Measurements from ENCODE around the gene DOCK2. TPM values are rescaled to one million over a fixed set of nuclear protein-coding genes. Genes with fewer than 3 reads are reported as not detected.

DOCK2 gene
- polyA plus RNA-seq, 3 donors, result 2.1 to 3.4 (median 2.5) TPM

DNA sequence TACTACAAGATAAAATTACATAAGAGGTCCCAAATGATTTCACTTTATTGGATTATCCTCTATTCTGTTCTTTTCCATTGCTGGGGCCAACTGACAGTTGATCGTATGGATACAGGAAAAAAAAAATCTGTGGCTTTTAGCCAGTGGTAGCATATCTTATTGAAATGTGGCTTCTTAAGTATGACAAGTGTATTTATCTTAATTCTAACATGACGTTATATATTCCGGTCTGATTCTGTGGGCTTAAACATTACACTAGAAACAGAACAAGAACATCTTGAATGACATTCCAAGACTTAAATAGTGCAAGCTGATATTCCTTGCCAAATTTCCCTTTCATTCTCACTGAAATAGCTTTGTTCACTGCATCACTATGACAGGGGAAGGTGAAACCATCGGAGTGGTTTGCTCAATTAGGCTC is 225.3 kb downstream of the DOCK2 start:
- DNase-seq, result no peak

DNA sequence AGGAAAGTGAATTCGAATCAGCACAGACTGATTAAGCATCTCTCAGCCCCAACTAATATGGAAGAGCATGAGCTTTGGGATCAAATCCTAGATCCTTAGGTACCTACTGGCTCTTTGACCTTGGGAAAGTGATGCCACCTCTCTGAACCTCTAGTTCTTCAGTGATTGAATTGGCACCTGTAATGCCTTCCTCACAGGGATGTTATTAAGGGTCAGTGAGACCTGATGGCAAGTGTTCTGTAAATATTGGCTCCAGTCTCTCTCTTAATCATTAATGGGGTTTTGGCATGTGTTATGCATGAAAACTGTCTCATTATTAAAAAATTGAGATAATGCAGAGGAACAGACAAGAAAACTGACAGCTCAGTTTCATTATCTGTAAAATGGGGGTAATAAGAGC is 227.4 kb downstream of the DOCK2 start:
- DNase-seq, result no peak

DNA sequence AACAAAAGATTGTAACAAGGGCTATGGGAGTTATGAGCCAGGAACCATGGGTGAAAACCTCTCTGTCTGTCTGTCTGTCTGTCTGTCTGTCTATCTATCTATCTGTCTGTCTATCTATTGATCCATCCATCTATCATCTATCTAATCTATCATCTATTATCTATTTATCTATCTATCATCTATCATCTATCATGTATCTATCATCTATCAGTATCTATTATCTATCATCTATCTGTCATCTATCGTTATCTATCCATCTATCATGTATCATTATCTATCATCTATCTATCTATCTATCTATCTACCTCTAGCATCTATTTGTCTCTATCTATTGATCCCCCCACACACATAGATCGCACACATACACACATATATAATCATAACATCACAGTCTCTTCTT is 230.3 kb downstream of the DOCK2 start:
- DNase-seq, result no peak

DNA sequence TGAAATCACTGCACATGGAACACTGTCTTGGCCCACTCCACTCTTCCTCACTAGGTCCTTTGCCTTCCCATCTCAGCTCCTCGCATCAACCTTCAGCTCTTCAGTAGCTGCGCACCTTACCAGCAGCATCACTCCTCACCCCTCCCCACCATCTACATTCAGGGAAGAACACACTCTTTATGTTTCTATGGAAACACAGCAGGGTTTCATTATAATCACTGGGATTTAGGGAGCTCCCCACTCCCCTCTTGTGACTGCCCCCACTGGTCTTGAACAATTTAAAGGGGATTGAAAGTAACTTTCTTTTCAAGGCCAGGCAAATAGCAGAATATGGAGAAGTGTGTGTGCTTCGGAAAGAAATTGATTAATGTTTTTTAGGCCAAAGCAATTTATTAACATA is 232.0 kb downstream of the DOCK2 start:
- no peak for DNase-seq

DNA sequence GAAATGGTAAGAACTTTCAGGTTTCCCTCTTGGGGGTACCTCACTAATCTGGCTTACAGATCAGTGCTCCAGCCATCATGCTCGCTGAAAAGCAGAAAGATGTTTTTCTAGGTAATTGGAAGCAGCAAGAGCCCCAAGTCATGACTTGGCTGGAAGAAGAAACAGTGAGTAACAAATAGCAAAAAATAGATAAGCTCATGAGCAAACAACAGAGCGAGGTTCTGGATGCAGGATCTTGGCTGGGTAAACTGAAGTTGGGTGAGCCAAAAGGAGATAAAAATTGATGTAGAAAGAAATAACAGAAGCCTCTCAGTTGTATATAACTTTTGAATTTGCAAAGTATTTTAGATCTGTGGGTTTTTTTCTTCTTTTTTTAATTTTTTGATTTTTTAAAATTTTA is 233.1 kb downstream of the DOCK2 start:
- DNase-seq, result no peak

DNA sequence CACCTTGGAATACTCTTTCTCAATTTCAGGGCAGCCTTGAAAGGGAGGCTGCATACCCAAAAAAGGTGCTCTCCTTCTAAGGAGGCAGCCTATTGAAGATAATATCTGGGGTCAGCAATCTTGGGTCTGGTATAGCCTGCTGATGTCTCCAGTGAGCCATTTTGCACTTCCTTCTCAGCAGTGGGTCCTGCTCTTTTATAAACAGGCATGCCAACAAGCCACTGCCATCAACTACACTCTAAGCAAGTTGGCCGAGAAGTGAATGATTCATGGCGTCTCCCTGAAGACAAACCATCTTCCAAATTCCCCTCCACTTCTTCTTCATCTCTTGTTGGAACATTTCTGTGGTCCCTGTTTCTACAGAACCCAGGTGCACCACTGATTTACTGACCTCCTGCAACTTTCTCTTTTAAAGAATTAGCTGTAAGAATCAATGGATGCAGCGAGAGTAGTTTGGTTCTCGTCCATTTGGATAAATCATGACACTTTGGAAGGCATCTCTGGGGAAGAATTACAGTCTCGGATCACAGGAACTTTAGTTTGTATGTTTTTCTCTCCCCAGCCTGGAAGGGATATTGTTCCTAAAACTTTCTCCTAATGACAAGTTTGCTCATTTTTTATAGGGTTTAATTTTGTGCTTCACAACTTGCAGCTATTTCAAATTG is 234.9 kb downstream of the DOCK2 start:
- DNase-seq, result no peak

DNA sequence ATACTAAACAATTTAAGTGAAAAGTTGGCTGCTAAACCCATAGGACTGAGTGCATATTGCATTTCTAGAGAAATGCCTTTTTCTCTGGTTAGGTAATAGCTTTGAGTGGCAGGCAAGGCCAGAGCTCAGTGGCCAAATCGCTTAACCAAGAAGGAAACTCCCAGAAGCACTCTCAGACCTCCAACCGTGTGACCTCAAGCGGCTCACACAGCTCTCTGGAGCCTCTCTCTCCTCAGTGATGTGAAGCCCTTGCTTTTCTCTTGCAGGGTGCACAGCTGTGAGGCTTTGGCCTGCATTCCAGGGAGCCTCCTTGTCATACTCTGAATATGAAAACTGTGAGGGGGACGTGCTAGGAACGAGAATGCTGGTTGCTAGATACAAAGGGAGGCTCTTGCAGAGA is 236.6 kb downstream of the DOCK2 start:
- DNase-seq, result peak; percentile 27

DNA sequence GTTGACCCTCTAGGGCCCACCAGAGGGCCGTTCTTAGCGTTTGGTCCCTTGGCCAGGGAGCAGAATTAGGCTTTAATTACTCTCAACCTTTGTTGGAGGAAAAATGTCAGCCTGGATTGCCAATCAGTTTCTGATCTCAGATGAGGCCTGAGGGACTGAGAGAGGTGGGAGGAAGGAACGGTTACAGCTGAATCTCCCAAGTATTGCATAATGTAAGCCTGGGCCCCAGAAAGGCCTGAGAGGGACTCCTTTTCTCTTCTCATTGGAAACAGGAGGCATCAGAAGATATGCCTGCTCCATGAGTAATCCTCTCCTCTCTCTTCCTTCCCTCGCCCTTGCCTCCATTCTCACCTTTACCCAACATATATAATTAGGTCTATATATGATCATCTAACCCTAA is 237.5 kb downstream of the DOCK2 start:
- DNase-seq, result no peak

DNA sequence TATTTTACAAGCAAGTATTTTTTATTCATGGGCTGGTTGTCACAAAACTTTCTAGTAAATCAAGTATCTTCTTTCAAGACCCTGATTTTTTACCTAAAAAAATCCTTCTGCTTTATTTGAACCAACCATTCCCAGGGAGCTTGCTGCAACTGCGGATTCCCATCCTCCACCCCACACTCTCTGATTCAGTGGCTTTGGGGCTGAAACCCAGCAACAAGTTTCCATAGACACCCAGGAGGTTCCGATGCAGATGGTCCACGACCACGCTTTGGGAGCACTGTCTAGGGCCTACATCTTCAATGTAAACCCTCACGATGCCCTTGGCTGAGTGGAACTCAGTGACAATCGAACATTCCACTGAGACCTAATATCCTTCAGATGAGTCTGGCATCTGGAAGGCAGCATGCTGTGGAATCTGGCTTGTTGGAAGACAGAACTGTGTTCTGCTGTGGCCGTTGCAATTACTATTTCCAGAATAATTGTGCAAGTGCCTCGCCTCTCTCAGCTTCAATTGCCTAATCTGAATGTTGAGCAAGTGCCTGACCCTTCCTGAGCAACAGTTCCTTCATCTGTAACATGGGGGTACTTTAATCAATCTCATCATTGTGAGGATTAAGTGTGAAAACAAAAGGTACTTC is 238.1 kb downstream of the DOCK2 start:
- no peak for DNase-seq

DNA sequence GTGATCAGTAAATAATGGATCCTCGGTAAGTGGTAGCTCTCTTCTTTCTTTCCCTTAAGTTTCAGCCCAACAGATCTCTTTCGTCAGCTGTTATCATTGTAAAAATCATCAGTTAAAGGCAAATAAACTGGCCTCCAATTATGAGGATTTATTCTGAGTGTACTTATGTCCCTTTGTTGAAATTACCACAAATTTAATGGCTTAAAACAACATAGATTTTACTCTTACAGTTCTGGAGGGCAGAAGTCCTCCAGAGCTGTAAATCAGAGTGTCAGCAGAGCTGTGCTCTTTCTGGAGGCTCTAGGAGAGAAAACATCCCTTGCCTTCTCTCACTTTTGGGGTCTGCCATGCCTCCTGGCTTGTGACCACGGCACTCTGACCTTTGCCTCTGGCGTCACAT is 238.7 kb downstream of the DOCK2 start:
- DNase-seq, result peak; percentile 65

DNA sequence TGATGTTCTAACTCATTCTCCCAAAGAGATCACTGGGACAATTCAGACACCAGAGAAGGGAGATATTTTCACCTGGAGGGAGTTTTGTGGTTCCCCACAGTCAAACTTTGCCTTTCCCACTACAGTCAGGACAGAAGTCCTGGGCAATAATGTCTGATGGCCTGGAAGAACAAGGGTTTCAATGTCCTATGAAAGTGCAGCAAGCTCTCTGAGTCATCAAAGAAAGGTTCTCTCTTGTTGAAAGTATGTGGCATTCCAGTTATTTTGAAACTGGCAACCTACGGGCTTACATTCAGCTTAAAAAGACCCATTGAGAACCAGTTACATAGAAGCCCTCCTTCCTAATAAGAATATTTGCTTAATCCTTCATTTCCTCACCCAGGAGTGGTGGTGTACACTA is 239.3 kb downstream of the DOCK2 start:
- DNase-seq, result no peak

DNA sequence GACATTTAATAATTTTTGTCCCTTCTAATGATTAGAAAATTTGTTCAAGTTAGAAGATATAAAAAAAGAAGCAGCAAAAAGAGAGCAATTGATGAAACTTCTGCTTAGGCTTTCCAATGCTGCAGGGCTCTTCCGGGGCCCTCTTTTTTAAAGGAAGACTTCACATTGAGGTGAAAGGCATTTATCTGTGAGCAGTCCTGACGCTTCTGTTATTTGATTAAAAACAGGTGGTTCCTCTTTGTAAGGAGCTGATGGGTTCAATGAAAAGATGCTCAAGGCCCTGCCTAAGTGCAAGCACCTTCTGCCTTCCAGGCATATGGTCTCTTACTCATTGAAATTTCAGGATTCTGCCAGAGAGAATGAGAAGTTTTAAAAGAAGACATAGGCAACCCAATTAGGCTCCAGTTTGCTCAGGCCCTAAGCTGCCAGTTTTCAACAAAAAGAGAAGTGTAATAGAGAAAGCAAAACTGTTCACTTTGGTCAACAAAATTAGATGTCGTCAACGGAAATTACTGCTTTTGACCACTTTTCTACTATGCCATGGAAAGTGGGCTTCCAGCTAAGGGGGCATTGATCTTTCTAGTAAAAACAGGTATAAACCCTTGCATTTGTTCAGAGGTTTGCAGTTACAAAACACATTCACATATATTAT is 243.1 kb downstream of the DOCK2 start:
- DNase-seq, result no peak

DNA sequence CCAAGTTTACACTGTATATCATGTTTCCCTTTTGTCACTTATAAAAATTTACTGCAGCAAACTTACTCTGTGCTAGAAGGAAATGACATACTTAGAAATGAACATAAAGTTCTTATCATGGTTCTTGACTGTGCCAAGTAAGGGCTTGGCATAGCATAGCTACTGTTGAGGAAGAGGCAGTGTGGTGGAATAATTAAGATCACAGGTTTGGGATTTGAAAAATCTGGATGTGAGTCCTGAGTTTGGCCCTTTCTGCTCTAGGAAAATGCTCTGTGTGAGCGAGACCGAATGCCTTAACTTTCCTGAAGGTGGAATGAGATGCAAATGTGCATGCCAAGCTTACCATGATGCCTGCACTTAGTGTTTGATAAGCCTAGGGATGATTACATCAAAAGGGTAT is 243.7 kb downstream of the DOCK2 start:
- DNase-seq, result no peak

DNA sequence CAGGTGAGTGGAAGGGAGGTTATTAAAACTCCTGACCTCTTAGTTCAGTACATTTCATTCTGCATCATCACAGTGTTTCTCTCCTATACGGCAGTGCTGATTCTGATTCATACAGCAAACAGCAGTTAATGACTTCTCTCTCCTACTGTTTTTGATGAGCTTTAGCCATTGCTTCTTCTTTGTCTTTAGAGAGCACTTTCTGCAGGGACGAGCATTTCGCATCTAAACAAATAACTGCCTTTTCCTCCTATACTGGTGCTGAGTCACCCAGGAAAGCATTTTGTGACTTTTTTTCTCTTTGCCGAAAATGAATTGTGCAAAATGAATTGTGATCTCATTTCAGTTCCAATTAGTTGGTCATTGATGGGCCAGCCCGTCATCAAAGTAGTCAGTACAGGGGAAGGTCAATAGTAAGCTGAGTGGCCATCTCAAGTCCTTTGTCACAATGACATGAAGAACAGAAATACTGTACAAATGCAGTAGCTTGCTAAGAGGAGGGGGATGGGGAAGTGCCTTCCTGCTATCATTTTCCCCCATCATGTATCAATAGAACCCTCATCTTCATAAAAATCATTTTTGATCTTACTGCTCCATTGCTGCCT is 244.7 kb downstream of the DOCK2 start:
- no peak for DNase-seq

DNA sequence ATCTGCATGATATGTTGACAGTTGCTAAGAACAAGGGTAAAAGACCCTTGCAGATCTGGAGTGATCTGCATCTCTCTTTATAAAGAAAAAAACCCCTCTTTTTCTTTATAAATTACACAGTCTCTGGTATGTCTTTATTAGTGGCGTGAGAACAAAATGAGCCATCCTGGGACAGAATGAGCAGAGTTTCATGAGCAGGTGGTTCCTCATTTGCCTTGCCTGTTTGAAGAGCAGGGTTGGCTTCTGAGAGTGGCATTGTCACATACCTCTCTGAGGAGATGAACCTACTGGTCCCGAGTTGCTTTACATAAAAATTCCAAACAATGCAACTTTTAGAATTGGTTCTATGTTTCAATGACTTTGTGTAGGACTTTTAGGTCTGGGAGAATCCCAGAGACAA is 249.0 kb downstream of the DOCK2 start:
- no peak for DNase-seq

DNA sequence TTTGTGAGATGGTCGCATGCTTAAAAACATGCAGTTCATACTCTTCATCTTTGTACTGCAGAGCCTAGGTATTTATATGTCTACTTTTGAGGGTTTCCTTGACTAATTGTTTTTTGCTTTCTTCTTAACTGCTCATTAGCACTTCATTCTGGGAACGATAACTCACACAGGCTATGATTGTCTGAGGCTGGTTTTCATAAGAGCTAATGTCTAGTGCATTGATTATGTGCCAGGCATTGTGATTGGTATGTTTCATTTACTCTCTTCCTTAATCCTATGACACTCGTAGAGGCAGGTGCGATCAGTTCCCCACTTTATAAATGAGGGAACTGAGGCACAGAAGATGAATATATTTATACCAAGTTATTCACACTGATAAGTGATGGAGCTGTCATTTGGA is 249.6 kb downstream of the DOCK2 start:
- no peak for DNase-seq

DNA sequence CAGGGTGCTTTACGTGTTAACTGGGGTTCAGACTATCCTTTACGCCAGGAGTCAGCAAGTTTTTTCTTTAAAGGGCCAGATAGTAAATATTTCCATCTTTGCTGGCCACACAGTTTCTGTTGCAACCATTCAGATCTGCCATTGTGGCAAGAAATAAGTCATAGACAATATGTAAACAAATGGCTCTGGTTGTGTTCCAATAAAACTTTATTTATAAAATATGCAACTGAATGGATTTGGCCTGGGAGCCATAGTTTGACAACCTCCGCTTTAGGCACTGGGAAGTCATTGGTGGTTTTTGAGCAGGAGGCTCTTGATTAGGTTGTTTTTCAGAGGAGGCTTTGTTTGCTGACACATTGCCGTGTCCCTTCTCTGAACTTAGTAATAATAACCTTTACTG is 252.5 kb downstream of the DOCK2 start:
- DNase-seq, result no peak

DNA sequence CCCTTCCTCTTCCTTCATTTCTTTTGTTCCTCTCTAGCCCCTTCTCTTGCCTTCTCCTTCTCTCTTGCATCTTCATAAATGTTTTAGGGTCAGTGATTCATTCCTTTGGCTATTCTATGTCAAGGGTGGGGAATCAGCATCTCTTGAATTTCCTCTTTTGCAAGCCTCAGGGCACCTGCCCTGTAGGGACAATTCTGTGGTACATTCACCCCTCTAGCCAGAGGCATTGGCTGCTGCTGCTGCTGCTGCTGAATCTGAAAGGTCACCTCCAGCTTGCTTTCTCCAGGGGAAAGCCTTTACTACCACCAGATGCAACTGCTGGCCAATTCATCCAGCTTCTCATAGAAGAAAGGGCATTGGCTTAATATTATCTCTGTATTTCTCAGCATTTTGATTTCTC is 255.9 kb downstream of the DOCK2 start:
- no peak for DNase-seq

DNA sequence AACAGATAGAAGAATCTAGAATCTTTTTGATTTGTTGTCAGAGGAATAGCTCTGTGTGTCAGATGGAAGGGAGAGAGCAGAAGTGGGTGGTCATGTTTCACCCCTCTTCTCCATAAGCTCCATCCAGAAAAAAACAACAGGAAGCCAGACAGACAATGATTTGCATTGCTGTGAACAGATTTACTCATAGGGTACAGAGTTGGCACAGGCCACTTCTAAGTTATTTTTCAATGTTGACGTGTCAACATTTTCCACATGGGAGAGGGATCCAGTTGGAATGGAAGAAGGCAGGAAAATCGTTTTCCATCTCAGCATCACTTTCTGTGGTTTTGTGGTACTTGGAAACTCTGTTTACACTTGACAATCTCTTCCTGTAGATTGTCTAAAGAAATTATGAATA is 256.5 kb downstream of the DOCK2 start:
- no peak for DNase-seq

DNA sequence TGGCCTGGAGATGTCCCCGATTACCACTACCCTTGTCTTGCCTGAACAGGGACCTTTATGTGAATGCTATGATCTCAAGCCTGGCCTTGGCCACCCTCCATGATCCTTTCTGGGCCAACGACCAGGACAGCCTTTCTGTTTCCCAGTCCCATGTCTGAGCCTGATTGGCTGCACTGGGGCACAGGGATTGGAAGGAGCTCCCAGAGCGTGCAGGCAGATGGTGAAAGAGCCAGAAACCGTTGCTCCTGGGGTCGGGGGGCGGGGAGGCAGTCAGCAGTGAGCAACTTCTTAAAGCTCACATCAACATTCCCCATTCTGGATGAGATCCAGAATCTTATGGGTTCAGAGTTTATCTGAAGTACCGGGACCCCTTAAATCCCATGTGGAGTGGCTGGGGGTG is 258.9 kb downstream of the DOCK2 start:
- DNase-seq, result no peak

DNA sequence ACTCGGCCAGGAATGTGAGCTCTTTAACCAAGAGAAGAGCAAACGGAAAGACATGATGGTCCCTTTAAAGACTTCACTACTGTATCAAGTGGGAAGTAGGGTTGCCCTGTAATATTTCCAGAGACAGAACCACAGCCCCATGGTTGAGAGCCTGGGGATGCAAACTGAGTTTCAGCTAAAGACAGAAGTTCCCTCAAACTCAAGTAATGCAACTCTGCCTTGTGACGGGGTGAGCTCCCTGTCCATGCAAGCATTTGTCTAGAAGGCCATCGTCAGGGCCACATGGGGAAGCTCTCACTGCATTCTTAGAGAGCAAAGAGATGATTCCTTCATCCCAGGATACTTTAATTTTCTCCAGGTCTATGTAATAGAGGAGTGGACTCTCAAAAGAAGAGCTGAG is 260.4 kb downstream of the DOCK2 start:
- DNase-seq, result no peak

DNA sequence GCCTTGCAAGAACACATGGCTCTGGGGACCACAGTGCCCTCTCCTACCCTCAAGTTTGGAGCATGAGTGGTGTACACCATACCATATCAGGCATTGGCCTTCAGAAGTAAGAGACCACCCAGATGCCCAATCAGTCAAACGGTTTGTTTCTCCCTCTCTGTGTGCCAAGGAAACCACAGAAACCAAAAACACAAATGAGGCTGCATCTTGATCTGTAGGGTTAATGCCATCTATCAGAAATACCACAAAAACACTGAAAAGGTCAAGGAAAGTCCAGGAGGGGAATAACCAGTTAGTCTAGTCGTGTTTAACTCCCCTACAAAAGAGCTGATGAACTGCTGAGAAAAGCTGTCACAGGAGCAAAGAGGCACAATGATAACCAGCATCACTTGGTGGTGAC is 264.8 kb downstream of the DOCK2 start:
- no peak for DNase-seq

DNA sequence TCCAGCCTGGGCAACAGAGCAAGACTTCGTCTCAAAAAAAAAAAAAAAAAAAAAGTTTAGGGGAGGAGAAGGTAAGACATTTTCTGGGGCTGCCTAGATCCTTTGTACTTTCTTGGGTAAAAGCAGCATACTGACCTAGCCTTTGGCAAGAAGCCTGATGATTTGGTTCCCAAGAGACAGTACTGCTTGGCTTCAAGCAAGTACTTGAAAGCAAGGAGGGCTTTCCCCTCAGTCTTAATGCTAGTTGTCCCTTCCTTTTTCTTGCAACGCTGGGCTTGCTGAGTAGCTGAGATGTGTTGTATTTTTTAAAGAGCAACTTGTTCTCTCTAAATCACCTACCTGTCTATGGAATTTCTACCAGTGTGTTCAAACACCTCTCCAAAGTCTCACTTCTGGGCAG is 267.0 kb downstream of the DOCK2 start:
- DNase-seq, result no peak

Data from renal pelvis (tissue), 4 donors.